ENCODE results near the gene CRACDL.

- TF ChIP-seq CTCF (IDR thresholded peaks at IDR 0.05; ENCODE audit: insufficient read depth, low read length) (no peak), REST (IDR thresholded peaks at IDR 0.05; ENCODE audit: insufficient replicate concordance, low read depth) (no peak), POLR2AphosphoS5 (IDR thresholded peaks at IDR 0.05; ENCODE audit: low read depth) (no peak)
Observed at GRCh38 chr2:98891591-98891990, 44.4 kb downstream of the CRACDL start.
